Measurements from ENCODE around the gene PNMA6E.

- TF ChIP-seq, protein P1, sequence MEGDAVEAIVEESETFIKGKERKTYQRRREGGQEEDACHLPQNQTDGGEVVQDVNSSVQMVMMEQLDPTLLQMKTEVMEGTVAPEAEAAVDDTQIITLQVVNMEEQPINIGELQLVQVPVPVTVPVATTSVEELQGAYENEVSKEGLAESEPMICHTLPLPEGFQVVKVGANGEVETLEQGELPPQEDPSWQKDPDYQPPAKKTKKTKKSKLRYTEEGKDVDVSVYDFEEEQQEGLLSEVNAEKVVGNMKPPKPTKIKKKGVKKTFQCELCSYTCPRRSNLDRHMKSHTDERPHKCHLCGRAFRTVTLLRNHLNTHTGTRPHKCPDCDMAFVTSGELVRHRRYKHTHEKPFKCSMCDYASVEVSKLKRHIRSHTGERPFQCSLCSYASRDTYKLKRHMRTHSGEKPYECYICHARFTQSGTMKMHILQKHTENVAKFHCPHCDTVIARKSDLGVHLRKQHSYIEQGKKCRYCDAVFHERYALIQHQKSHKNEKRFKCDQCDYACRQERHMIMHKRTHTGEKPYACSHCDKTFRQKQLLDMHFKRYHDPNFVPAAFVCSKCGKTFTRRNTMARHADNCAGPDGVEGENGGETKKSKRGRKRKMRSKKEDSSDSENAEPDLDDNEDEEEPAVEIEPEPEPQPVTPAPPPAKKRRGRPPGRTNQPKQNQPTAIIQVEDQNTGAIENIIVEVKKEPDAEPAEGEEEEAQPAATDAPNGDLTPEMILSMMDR (IDR thresholded peaks at IDR 0.05; ENCODE audit: low read depth, low read length, poor library complexity, severe bottlenecking): no peak
- TF ChIP-seq EZH2phosphoT487 (IDR thresholded peaks at IDR 0.05; ENCODE audit: borderline replicate concordance, low read length): no peak
These were observed 43.3 kb downstream of the PNMA6E start for GRCh38 chrX:153357877-153358276.
